Esophagus muscularis mucosa (tissue), 4 donors: Measurements from ENCODE around the gene MOB3A. TPM values are rescaled to one million over a fixed set of nuclear protein-coding genes. Genes with fewer than 3 reads are reported as not detected.

Experiments used
- DNase-seq: peaks from one replicate; pipeline ENCODE4 v3.0.0-alpha.2; 2017; ENCODE audit errors: extremely low spot score
- H3K27ac ChIP-seq, 4 donors: fragments of 200-600 bp; sonication (generic); replicated peaks in 1 of 4; 1 replicate in 3 of 4; 2 replicates in 1 of 4; pipeline ENCODE4 v1.5.1; 2016 to 2019; ENCODE audit warnings: mild to moderate bottlenecking in 1 of 4
- H3K27me3 ChIP-seq, 4 donors: fragments of 200-600 bp; sonication (generic); one replicate each; pipeline versions ENCODE4 v1.5.1 to v1.6.0; 2016 to 2019
- H3K36me3 ChIP-seq, 4 donors: fragments of 200-600 bp; sonication (generic); one replicate each; pipeline ENCODE4 v1.5.1; 2016 to 2019
- H3K4me1 ChIP-seq, 4 donors: fragments of 200-600 bp; sonication (generic); one replicate each; pipeline ENCODE4 v1.5.1; 2016 to 2019
- H3K4me3 ChIP-seq, 4 donors: fragments of 200-600 bp; sonication (generic); 1 replicate in 2 of 4; 2 replicates in 2 of 4; pipeline ENCODE4 v1.5.1; 2016 to 2019; ENCODE audit warnings: mild to moderate bottlenecking in 4 of 4, moderate library complexity in 1 of 4
- H3K9me3 ChIP-seq, 4 donors: fragments of 200-600 bp; sonication (generic); 1 replicate in 3 of 4; 2 replicates in 1 of 4; pipeline ENCODE4 v1.5.1; 2016 to 2019
- CTCF ChIP-seq, 3 experiments: fragments of 200-600 bp in 2 of 3; fragments of 450-650 bp in 1 of 3; sonication (generic) in 2 of 3; IDR thresholded peaks; one replicate each; pipeline ENCODE4 v1.5.1; 2017 to 2019; ENCODE audit warnings: antibody characterized with exemption in 3 of 3, mild to moderate bottlenecking in 2 of 3, moderate library complexity in 1 of 3
- EP300 ChIP-seq: sonication (generic); formaldehyde crosslinking; IDR thresholded peaks from one replicate; pipeline ENCODE4 v1.6.1; 2017; ENCODE audit warnings: antibody characterized with exemption
- POLR2A ChIP-seq: fragments of 450-650 bp; IDR thresholded peaks from one replicate; pipeline ENCODE4 v1.6.1; 2017; ENCODE audit warnings: antibody characterized with exemption, moderate library complexity, mild to moderate bottlenecking, low read depth
- POLR2AphosphoS5 ChIP-seq, 2 donors: sonication (generic); formaldehyde crosslinking; IDR thresholded peaks; one replicate each; pipeline ENCODE4 v1.6.1; 2017; ENCODE audit warnings: antibody characterized with exemption in 2 of 2
- WGBS: methylation state at CpG from one replicate; pipeline ENCODE4 v1.1.5; 2018; 5-methylcytosine and 5-hydroxymethylcytosine counted together
- intact Hi-C: fragments of 100-400 bp; cut with DNase I; formaldehyde crosslinking; loops from one replicate; pipeline ENCODE4 v1.15.1; 2023
- total RNA-seq, 4 donors: library from RNA; depleted of rRNA; stranded (reverse); fragments of >200 nt; gene quantifications; one replicate each; pipeline versions ENCODE4 v1.1.0 to v1.2.1, GENCODE V29; 2016

Gene MOB3A
- total RNA-seq, 4 donors from 2014 or later: 43.6 to 85.2 (median 56.3) TPM

- peak overlapping the region; percentile 87 to 94 (median 89) for H3K27ac ChIP-seq
- no peaks in the 10 kb centered on the region for H3K27me3 ChIP-seq
- no peak for DNase-seq
- H3K4me3 ChIP-seq: peak overlapping the region in 1 of 4 donors; percentile 33
- intact Hi-C loops: no loop called here
- 97% methylated on average over 3 of the region's 6 CpGs for WGBS
- H3K36me3 ChIP-seq: peaks cover 1 to 6% (median 5%) of the 10 kb centered on the region in 4 donors
- H3K9me3 ChIP-seq: peaks cover 0 to 12% (median 8%) of the 10 kb centered on the region in 4 donors
- TF ChIP-seq CTCF (IDR thresholded peaks at IDR 0.05): no peak
- no peak for TF ChIP-seq POLR2AphosphoS5 (IDR thresholded peaks at IDR 0.05)
- TF ChIP-seq POLR2A: no peak
- no peak for TF ChIP-seq EP300
- H3K4me1 ChIP-seq: peaks cover 36 to 75% (median 70%) of the 10 kb centered on the region in 4 donors
These were observed 62.9 kb downstream of the MOB3A start for GRCh38 chr19:2033115-2033824.

- peak; percentile 98 for DNase-seq
- WGBS: 13% methylated on average over 19 of the region's 19 CpGs
- intact Hi-C loops: no loop called here
These were observed 63.7 kb downstream of the MOB3A start for GRCh38 chr19:2032296-2032941.

GRCh38 chr19:2027361-2027760, 68.8 kb downstream of the MOB3A start:
- Histone ChIP-seq H3K4me3 (no peak overlapping the region), H3K36me3 (no peaks in the 10 kb centered on the region), H3K4me1 (peaks cover 26 to 51% (median 46%) of the 10 kb centered on the region in 4 donors), H3K27me3 (no peaks in the 10 kb centered on the region), H3K27ac (peak overlapping the region in 3 of 4 donors; percentile 35 to 37 (median 37)), H3K9me3 (peaks cover 0 to 4% (median 1%) of the 10 kb centered on the region in 4 donors)
- TF ChIP-seq POLR2A (no peak), CTCF (IDR thresholded peaks at IDR 0.05) (peak in 2 of 3 experiments; percentile 6 to 18), EP300 (no peak), POLR2AphosphoS5 (IDR thresholded peaks at IDR 0.05) (peak in 1 of 2 donors; percentile 11)
- whole genome bisulfite sequencing: 52% methylated on average over 9 of the region's 9 CpGs
- intact Hi-C loops: no loop called here
- no peak for DNase-seq

More at GRCh38 chr19:2032296-2032941, 63.7 kb downstream of the MOB3A start:
- H3K9me3 ChIP-seq: peaks cover 0 to 12% (median 8%) of the 10 kb centered on the region in 4 donors
- peak overlapping the region; percentile 11 to 42 (median 28) for H3K4me3 ChIP-seq
- no peaks in the 10 kb centered on the region for H3K27me3 ChIP-seq
- H3K27ac ChIP-seq: peak overlapping the region; percentile 87 to 94 (median 89)
- no peaks in the 10 kb centered on the region for H3K36me3 ChIP-seq
- TF ChIP-seq CTCF (IDR thresholded peaks at IDR 0.05): no peak
- peak; percentile 93 to 96 for TF ChIP-seq POLR2AphosphoS5 (IDR thresholded peaks at IDR 0.05)
- TF ChIP-seq POLR2A: peak; percentile 5
- peak; percentile 86 for TF ChIP-seq EP300
- H3K4me1 ChIP-seq: peaks cover 40 to 75% (median 70%) of the 10 kb centered on the region in 4 donors

- intact Hi-C loops: no loop called here
- Histone ChIP-seq H3K9me3 (peaks cover 0 to 4% (median 1%) of the 10 kb centered on the region in 4 donors), H3K4me1 (peaks cover 22 to 45% (median 40%) of the 10 kb centered on the region in 4 donors), H3K36me3 (no peaks in the 10 kb centered on the region), H3K27ac (peak overlapping the region in 1 of 4 donors; percentile 37), H3K27me3 (no peaks in the 10 kb centered on the region), H3K4me3 (no peak overlapping the region)
- no peak for DNase-seq
- WGBS: 86% methylated on average over 10 of the region's 10 CpGs
- TF ChIP-seq CTCF (IDR thresholded peaks at IDR 0.05): no peak
- no peak for TF ChIP-seq POLR2A
- no peak for TF ChIP-seq EP300
- no peak for TF ChIP-seq POLR2AphosphoS5 (IDR thresholded peaks at IDR 0.05)
These were observed 69.4 kb downstream of the MOB3A start for GRCh38 chr19:2026770-2027169.
